GM10248 (cell line): Measurements from ENCODE around the gene SLC31A2.

Source experiments
- CTCF ChIA-PET: fragments of 300-600 bp; sonication (Branson Sonifier 250); formaldehyde crosslinking; extraction: SDS; loops from one replicate; lab custom pipeline; 2021; ENCODE audit warnings: antibody characterized with exemption; lab: Yijun Ruan, JAX
- POLR2A ChIA-PET: fragments of 350-650 bp; sonication (Branson Sonifier 250); formaldehyde crosslinking; extraction: SDS; loops from one replicate; lab custom pipeline; 2020; ENCODE audit warnings: antibody characterized with exemption; lab: Yijun Ruan, JAX
- DNase-seq: peaks from one replicate; pipeline ENCODE4 v3.0.0; 2012; ENCODE audit errors: extremely low spot score
- TF ChIP-seq, protein P1 (sequence below): IDR thresholded peaks from 2 replicates; pipeline ENCODE4 v1.5.1; 2012; ENCODE audit warnings: mild to moderate bottlenecking, low read depth; ENCODE audit errors: extremely low read depth, missing control alignments, control extremely low read depth

SLC31A2 gene

DNA sequence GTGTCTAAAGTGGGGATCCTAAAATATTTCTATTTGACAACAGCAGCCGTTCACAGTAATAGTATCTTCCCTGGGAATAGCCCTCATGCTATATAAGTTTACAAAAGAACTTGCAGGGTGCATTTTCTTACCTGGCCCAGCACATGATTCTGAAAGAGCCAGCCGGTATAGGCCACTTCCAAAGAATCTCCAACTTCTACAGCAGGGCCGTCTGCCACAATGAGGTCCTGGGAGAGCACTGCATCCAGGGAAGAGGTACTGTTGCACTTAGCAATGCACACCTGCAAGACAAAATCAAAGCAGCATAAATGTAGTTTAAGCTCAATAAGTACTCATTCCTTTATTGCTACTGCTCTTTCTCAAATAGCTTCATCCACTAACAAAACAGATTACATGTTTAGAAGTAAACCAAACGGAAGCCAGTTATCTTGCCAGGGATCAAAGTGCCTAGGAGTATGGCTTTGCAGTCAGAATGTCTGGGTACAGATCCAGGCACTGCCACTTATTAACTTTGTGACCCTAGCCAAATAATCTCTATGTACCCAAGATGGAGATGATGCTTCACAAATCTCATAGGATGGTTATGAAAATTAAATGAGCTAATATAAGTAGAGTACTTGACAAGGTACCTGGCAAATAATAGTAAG lies 49.0 kb downstream of the SLC31A2 start:
- DNase-seq = no peak
- CTCF ChIA-PET = interaction anchor here (3.3 kb wide), 1 partner anchor 9 kb away, joined by 10 read pairs; no protein-coding TSS in a partner anchor
- POLR2A ChIA-PET = interaction anchor here (0.7 kb wide), 1 partner anchor 21 kb away, joined by 4 read pairs; the partner anchor contains the start of genes FKBP15 and SLC31A1
- TF ChIP-seq, protein P1, sequence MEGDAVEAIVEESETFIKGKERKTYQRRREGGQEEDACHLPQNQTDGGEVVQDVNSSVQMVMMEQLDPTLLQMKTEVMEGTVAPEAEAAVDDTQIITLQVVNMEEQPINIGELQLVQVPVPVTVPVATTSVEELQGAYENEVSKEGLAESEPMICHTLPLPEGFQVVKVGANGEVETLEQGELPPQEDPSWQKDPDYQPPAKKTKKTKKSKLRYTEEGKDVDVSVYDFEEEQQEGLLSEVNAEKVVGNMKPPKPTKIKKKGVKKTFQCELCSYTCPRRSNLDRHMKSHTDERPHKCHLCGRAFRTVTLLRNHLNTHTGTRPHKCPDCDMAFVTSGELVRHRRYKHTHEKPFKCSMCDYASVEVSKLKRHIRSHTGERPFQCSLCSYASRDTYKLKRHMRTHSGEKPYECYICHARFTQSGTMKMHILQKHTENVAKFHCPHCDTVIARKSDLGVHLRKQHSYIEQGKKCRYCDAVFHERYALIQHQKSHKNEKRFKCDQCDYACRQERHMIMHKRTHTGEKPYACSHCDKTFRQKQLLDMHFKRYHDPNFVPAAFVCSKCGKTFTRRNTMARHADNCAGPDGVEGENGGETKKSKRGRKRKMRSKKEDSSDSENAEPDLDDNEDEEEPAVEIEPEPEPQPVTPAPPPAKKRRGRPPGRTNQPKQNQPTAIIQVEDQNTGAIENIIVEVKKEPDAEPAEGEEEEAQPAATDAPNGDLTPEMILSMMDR = no peak

DNA sequence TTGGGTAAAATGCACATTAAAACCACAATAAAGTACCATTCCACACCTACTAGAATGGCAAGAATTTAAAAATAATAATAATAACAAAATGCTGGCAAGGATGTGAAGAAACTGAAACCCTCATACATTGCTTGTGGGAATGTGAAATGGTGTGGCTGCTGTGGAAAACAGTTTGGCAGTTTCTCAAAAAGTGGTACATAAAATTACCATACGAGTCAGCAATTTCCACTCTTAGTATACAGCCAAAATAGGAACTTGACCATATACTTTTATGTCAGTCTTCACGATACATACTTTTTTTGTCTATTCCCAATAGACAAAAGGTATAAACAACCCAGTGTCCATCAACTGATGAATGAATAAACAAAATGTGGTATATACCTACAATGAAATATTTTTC lies 54.6 kb downstream of the SLC31A2 start:
- ChIA-PET CTCF (interaction anchor here (1.4 to 4.9 kb wide), 2 partner anchors 15 kb away, joined by 3 to 21 read pairs; partner anchors contain the start of genes FKBP15 and SLC31A1), POLR2A (no interaction called here)
- DNase-seq = no peak
- TF ChIP-seq, protein P1 = no peak

DNA sequence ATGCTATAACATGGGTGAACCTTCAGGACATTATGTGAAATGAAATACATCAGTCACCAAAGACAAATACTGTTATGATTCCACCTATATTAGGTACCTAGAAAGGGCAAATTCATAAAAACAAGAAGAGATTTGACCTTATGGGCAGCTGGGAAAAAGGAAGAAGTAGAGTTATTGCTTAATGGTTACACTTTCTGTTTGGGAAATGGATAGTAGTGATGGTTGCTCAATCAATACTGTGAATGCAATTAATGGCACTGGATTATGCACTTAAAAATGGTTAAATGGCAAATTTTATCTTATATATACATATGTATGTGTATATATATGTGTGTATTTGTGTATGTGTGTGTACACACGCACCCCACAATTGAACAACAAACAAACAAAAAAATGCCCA lies 55.1 kb downstream of the SLC31A2 start:
- ChIA-PET POLR2A (interaction anchor here (1.0 kb wide), 1 partner anchor 15 kb away, joined by 4 read pairs; the partner anchor contains the start of genes FKBP15 and SLC31A1), CTCF (interaction anchor here (0.8 to 4.9 kb wide), 4 partner anchors 9 to 15 kb away, joined by 3 to 21 read pairs (median 3); partner anchors contain the start of genes FKBP15 and SLC31A1)
- DNase-seq = no peak
- TF ChIP-seq, protein P1 = no peak

DNA sequence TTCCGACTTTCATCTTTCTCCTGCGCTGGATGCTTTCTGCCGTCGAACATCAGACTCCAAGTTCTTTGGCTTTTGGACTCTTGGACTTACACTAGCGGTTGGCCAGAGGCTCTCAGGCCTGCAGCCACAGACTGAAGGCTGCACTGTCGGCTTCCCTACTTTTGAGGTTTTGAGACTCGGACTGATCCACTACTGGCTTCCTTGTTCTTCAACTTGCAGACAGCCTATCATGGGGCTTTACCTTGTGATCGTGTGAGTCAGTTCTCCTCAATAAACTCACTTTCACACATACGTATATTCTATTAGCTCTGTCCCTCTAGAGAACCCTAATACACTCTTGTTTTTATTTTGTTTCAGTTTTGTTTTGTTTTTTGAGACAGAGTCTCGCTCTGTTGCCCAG lies 60.0 kb downstream of the SLC31A2 start:
- no peak for DNase-seq
- ChIA-PET POLR2A (no interaction called here), CTCF (interaction anchor here (0.8 to 1.5 kb wide), 3 partner anchors 8 to 64 kb away, joined by 3 to 6 read pairs (median 3); partner anchors contain the start of genes CDC26 and PRPF4)
- TF ChIP-seq, protein P1 = no peak
